Stimulated activated CD8-positive, alpha-beta memory T cell treated with anti-CD3 and anti-CD28 coated beads, Interleukin-4, amount 100 ng/mL, for 24 hours (primary cell): Measurements from ENCODE around the gene DIP2C.

Experiments
- DNase-seq: peaks from one replicate; pipeline ENCODE4 v3.0.0-alpha.2; 2020; ENCODE audit warnings: low read depth

Gene DIP2C

GRCh38 chr10:571166-571565, 118.3 kb downstream of the DIP2C start:
- DNase-seq, result no peak

- DNase-seq, result no peak
Observed at GRCh38 chr10:570628-571163, 118.8 kb downstream of the DIP2C start.

- DNase-seq, result no peak
Observed at GRCh38 chr10:569961-570627, 119.4 kb downstream of the DIP2C start.

- no peak for DNase-seq
Observed at GRCh38 chr10:568848-569247, 120.6 kb downstream of the DIP2C start.

- no peak for DNase-seq
Observed at GRCh38 chr10:567869-568268, 121.6 kb downstream of the DIP2C start.

GRCh38 chr10:566241-566885, 123.1 kb downstream of the DIP2C start:
- DNase-seq, result no peak

GRCh38 chr10:565676-566075, 123.8 kb downstream of the DIP2C start:
- no peak for DNase-seq

GRCh38 chr10:565146-565545, 124.3 kb downstream of the DIP2C start:
- DNase-seq, result no peak

- DNase-seq, result no peak
Observed at GRCh38 chr10:563827-564226, 125.6 kb downstream of the DIP2C start.

GRCh38 chr10:562142-562541, 127.3 kb downstream of the DIP2C start:
- DNase-seq, result no peak

- DNase-seq, result no peak
Observed at GRCh38 chr10:561721-562120, 127.7 kb downstream of the DIP2C start.

- DNase-seq, result no peak
Observed at GRCh38 chr10:560314-560992, 129.0 kb downstream of the DIP2C start.

GRCh38 chr10:559767-560047, 129.8 kb downstream of the DIP2C start:
- DNase-seq, result no peak

- no peak for DNase-seq
Observed at GRCh38 chr10:558891-559766, 130.3 kb downstream of the DIP2C start.

GRCh38 chr10:558364-558763, 131.1 kb downstream of the DIP2C start:
- no peak for DNase-seq

- no peak for DNase-seq
Observed at GRCh38 chr10:557792-558328, 131.6 kb downstream of the DIP2C start.

GRCh38 chr10:556971-557637, 132.4 kb downstream of the DIP2C start:
- no peak for DNase-seq

GRCh38 chr10:555682-556350, 133.7 kb downstream of the DIP2C start:
- no peak for DNase-seq

GRCh38 chr10:555281-555680, 134.2 kb downstream of the DIP2C start:
- no peak for DNase-seq

GRCh38 chr10:554182-554848, 135.2 kb downstream of the DIP2C start:
- no peak for DNase-seq
